Esophagus squamous epithelium (tissue), 5 donors: ENCODE results near the gene SLAMF9. TPM values are rescaled to one million over a fixed set of nuclear protein-coding genes. Genes with fewer than 3 reads are reported as not detected.

Source experiments
- DNase-seq: peaks from one replicate; lab custom pipeline; 2025; lab: John Stamatoyannopoulos, UW
- H3K27ac ChIP-seq, 4 donors: fragments of 200-600 bp; sonication (generic); one replicate each; pipeline ENCODE4 v1.5.1; 2016 to 2019; ENCODE audit warnings: mild to moderate bottlenecking in 1 of 4
- H3K27me3 ChIP-seq, 4 donors: fragments of 200-600 bp; sonication (generic); 1 replicate in 3 of 4; 2 replicates in 1 of 4; pipeline versions ENCODE4 v1.5.1 to v1.6.0; 2017 to 2021; ENCODE audit warnings: antibody characterized with exemption in 1 of 4
- H3K36me3 ChIP-seq, 3 donors: fragments of 200-600 bp; sonication (generic); one replicate each; pipeline ENCODE4 v1.5.1; 2016 to 2019
- H3K4me1 ChIP-seq, 3 donors: fragments of 200-600 bp; sonication (generic); one replicate each; pipeline ENCODE4 v1.5.1; 2017 to 2019
- H3K4me3 ChIP-seq, 4 donors: fragments of 200-600 bp; sonication (generic); 1 replicate in 3 of 4; 2 replicates in 1 of 4; pipeline ENCODE4 v1.5.1; 2016 to 2019; ENCODE audit warnings: mild to moderate bottlenecking in 2 of 4, moderate library complexity in 1 of 4
- H3K9me3 ChIP-seq, 3 donors: fragments of 200-600 bp; sonication (generic); one replicate each; pipeline ENCODE4 v1.5.1; 2016 to 2019
- CTCF ChIP-seq, 6 experiments: fragments of 450-650 bp in 4 of 6; fragments of 200-600 bp in 2 of 6; sonication (generic) in 2 of 6; IDR thresholded peaks; one replicate each; pipeline ENCODE4 v1.5.1; 2016 to 2019; ENCODE audit warnings: antibody characterized with exemption in 6 of 6, mild to moderate bottlenecking in 4 of 6, moderate library complexity in 4 of 6
- POLR2A ChIP-seq, 4 donors: fragments of 450-650 bp; IDR thresholded peaks; one replicate each; pipeline ENCODE4 v1.6.1; 2017; ENCODE audit warnings: antibody characterized with exemption in 4 of 4, mild to moderate bottlenecking in 4 of 4, moderate library complexity in 3 of 4
- WGBS, 2 donors: methylation state at CpG; one replicate each; pipeline ENCODE4 v1.1.5; 2018; 5-methylcytosine and 5-hydroxymethylcytosine counted together
- intact Hi-C: fragments of 100-400 bp; cut with DNase I; formaldehyde crosslinking; loops from one replicate; pipeline ENCODE4 v1.15.0; 2022
- total RNA-seq, 4 donors: library from RNA; depleted of rRNA; stranded (reverse); fragments of >200 nt; gene quantifications; one replicate each; pipeline ENCODE4 v1.1.0, GENCODE V29; 2016
- donor health status: DM: yes; HTN: yes; CAD: no.

The SLAMF9 gene
- total RNA-seq, 4 donors from 2014 or later: 0.92 to 0.99 TPM; not detected in 2

- WGBS, 2 donors: 5 to 7% methylated on average over 14 to 17 of the region's 58 CpGs
- TF ChIP-seq CTCF (IDR thresholded peaks at IDR 0.05) (peak in 5 of 6 experiments; percentile 16 to 63 (median 40)), POLR2A (IDR thresholded peaks at IDR 0.05) (peak in 1 of 4 donors; percentile 40)
- Histone ChIP-seq H3K4me3 (peak within 1 kb of the TSS; percentile 40 to 73 (median 56)), H3K27ac (peak within 1 kb of the TSS; percentile 76 to 90 (median 82)), H3K9me3 (no peaks in the 10 kb centered on the region), H3K36me3 (no peaks in the 10 kb centered on the region), H3K4me1 (peaks cover 13 to 89% (median 32%) of the 10 kb centered on the region in 3 donors), H3K27me3 (peaks cover 0 to 46% (median 0%) of the 10 kb centered on the region in 4 donors)
- intact Hi-C loops: no loop called here
- no peak for DNase-seq
Observed at GRCh38 chr1:159945483-159946241, 8.4 kb downstream of the SLAMF9 start, which contains the start of gene IGSF9. Gene IGSF9, minus strand, starts transcription at chr1:159945613. Its CDS starts 2,159 bp downstream, at chr1:159943454.

- peak overlapping the region; percentile 76 to 90 (median 82) for H3K27ac ChIP-seq
- TF ChIP-seq POLR2A (IDR thresholded peaks at IDR 0.05) (no peak), CTCF (IDR thresholded peaks at IDR 0.05) (no peak)
- intact Hi-C loops: no loop called here
- peaks cover 0 to 46% (median 0%) of the 10 kb centered on the region in 4 donors for H3K27me3 ChIP-seq
- H3K4me3 ChIP-seq: peak overlapping the region; percentile 40 to 73 (median 56)
- H3K4me1 ChIP-seq: peaks cover 21 to 94% (median 35%) of the 10 kb centered on the region in 3 donors
- no peaks in the 10 kb centered on the region for H3K36me3 ChIP-seq
- 18 to 24% methylated on average over 11 of the region's 11 CpGs for WGBS, 2 donors
- DNase-seq: no peak
- H3K9me3 ChIP-seq: no peaks in the 10 kb centered on the region
Observed at GRCh38 chr1:159944623-159945455, 9.2 kb downstream of the SLAMF9 start.

DNA sequence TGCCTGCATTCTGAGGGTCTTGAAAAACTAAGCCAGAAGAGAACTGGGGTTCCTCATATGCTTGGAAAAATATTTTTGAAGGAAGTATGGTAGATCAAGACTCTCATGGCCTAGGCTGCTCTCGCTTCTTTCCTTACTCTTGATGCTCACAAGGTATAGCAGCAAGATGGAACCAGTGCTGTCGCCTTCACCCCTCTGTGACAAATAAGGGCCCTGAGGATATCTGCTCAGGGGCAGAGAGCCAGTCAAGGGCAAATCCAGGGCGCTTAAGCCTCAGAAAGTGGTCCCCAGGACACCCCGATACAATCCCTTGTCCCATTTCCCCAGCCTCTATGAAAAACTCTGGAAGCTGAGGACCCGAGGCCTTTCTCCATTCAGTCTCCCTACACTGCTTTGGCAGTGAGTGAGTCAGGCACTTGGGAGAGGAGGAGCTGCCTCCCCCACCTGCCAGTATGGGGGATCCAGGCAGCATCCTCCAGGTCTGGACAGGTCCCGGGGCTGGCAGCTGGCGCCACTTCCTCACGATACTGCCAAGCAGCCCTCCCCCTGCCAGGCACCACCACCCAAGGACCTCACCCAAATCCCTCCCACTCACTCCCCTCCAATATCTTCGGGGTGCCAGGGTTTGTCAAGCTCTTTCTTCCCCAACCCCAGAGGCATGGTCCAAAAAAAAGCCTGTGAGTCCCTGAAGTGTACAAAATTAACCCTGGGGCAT is 10.0 kb downstream of the SLAMF9 start:
- 50 to 70% methylated on average over 4 to 7 of the region's 9 CpGs for WGBS, 2 donors
- intact Hi-C loops: no loop called here

GRCh38 chr1:159943278-159943640 is 10.8 kb downstream of the SLAMF9 start:
- peak overlapping the region in 3 of 4 donors; percentile 81 to 90 (median 84) for H3K27ac ChIP-seq
- no peak for TF ChIP-seq CTCF (IDR thresholded peaks at IDR 0.05)
- DNase-seq: no peak
- H3K4me3 ChIP-seq: no peak overlapping the region
- H3K9me3 ChIP-seq: no peaks in the 10 kb centered on the region
- H3K4me1 ChIP-seq: peaks cover 21 to 94% (median 39%) of the 10 kb centered on the region in 3 donors
- peaks cover 0 to 46% (median 0%) of the 10 kb centered on the region in 4 donors for H3K27me3 ChIP-seq
- intact Hi-C loops: no loop called here
- H3K36me3 ChIP-seq: no peaks in the 10 kb centered on the region
- WGBS, 2 donors: 49 to 71% methylated on average over 3 to 4 of the region's 5 CpGs

More for the DNA sequence above, 10.0 kb downstream of the SLAMF9 start:
- Histone ChIP-seq H3K4me1 (peaks cover 21 to 94% (median 36%) of the 10 kb centered on the region in 3 donors), H3K4me3 (peak overlapping the region in 3 of 4 donors; percentile 52 to 73 (median 59)), H3K36me3 (no peaks in the 10 kb centered on the region), H3K9me3 (no peaks in the 10 kb centered on the region), H3K27ac (peak overlapping the region; percentile 30 to 90 (median 82)), H3K27me3 (peaks cover 0 to 46% (median 0%) of the 10 kb centered on the region in 4 donors)
- DNase-seq: no peak
- TF ChIP-seq CTCF (IDR thresholded peaks at IDR 0.05) (no peak), POLR2A (IDR thresholded peaks at IDR 0.05) (no peak)
